HepG2 (cell line): Measurements from ENCODE around the gene BACH2.

Experiments used
- ZNF772 ChIP-seq: sonication (generic); formaldehyde crosslinking; IDR thresholded peaks from 2 replicates; pipeline ENCODE4 v1.5.0; 2020; ENCODE audit warnings: mild to moderate bottlenecking, missing genetic modification reagents
- TF ChIP-seq, protein P1 (sequence below): sonication (generic); formaldehyde crosslinking; IDR thresholded peaks from 2 replicates; pipeline ENCODE4 v1.5.0; 2020; ENCODE audit warnings: missing genetic modification reagents, mild to moderate bottlenecking, borderline replicate concordance

DNA sequence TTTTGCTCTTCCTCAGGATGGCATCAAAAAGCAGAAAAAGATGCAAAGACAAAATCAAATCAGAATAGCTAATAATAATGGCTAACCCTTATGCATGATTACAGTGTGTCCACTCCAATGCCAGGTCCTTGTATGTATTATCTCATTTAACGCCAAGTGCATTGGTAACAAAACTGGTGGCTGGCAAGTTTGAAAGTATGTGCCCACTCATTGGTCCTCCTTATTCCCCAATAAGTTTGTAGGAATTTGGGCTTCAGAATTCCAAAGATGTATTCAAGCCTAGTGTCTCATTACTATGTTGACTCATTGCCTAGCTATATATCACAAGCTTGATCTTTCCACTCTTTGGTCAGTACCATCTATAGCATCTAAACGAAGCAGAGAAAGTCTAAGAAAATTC lies 205.8 kb downstream of the BACH2 start:
- no peak for TF ChIP-seq ZNF772
- TF ChIP-seq, protein P1, sequence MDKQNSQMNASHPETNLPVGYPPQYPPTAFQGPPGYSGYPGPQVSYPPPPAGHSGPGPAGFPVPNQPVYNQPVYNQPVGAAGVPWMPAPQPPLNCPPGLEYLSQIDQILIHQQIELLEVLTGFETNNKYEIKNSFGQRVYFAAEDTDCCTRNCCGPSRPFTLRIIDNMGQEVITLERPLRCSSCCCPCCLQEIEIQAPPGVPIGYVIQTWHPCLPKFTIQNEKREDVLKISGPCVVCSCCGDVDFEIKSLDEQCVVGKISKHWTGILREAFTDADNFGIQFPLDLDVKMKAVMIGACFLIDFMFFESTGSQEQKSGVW = no peak
